MCF 10A (cell line): ENCODE measurements around the gene ELP5. TPM values are rescaled to one million over a fixed set of nuclear protein-coding genes. Genes with fewer than 3 reads are reported as not detected.
"Not testable (repeated sequence)": the region's sequence is repeated elsewhere in the genome, so short reads cannot be mapped to it uniquely, and the experiment has no call there.

ENCODE experiments used
- BruUV-seq: library from RNA; stranded (reverse); fragments of 400-500 nt; replicated peaks from 2 replicates; lab custom pipeline; 2021; lab: Mats Ljungman, UMichigan
- CTCF ChIA-PET: fragments of 300-600 bp; sonication (Branson Sonifier 250); formaldehyde crosslinking; extraction: SDS; loops from one replicate; lab custom pipeline; 2021; ENCODE audit warnings: antibody characterized with exemption, inconsistent platforms; lab: Yijun Ruan, JAX
- POLR2A ChIA-PET: fragments of 300-600, 350-650 bp; sonication (Branson Sonifier 250); formaldehyde crosslinking; extraction: SDS; loops from one replicate; lab custom pipeline; 2020; ENCODE audit warnings: antibody characterized with exemption, inconsistent platforms; lab: Yijun Ruan, JAX
- DNase-seq: peaks from one replicate; pipeline ENCODE4 v3.0.0-alpha.2; 2018; ENCODE audit not compliant: unreplicated experiment
- H3K27ac Mint-ChIP-seq: one replicate; pipeline ENCODE4 v1.8.0; 2022; ENCODE audit warnings: mild to moderate bottlenecking, low read depth, mixed read lengths; ENCODE audit not compliant: unreplicated experiment
- H3K27me3 Mint-ChIP-seq: one replicate; pipeline ENCODE4 v1.8.0; 2022; ENCODE audit warnings: mixed read lengths; ENCODE audit not compliant: insufficient read depth, unreplicated experiment
- H3K36me3 Mint-ChIP-seq: one replicate; pipeline ENCODE4 v1.8.0; 2022; ENCODE audit warnings: mild to moderate bottlenecking, moderate library complexity, mixed read lengths; ENCODE audit not compliant: insufficient read depth, unreplicated experiment
- H3K4me1 Mint-ChIP-seq: one replicate; pipeline ENCODE4 v1.8.0; 2022; ENCODE audit warnings: mixed read lengths; ENCODE audit not compliant: insufficient read depth, unreplicated experiment
- H3K4me3 Mint-ChIP-seq: one replicate; pipeline ENCODE4 v1.8.0; 2022; ENCODE audit warnings: mild to moderate bottlenecking, moderate library complexity, mixed read lengths; ENCODE audit not compliant: unreplicated experiment
- H3K9me3 Mint-ChIP-seq: one replicate; pipeline ENCODE4 v1.8.0; 2022; ENCODE audit warnings: mixed read lengths; ENCODE audit not compliant: unreplicated experiment
- intact Hi-C: fragments of 100-400 bp; cut with micrococcal nuclease; formaldehyde crosslinking; loops from 2 replicates; pipeline ENCODE4 v1.14.1; 2022
- total RNA-seq: library from RNA; stranded (reverse); gene quantifications from 2 replicates; pipeline ENCODE4 v1.2.3, GENCODE V29; 2022
- TF ChIP-seq, protein P1 (sequence below): fragments of 200-600 bp; IDR thresholded peaks from one replicate; pipeline ENCODE4 v1.8.0; 2022; ENCODE audit warnings: antibody characterized with exemption, mild to moderate bottlenecking; ENCODE audit not compliant: unreplicated experiment

Gene ELP5
- total RNA-seq, 1 experiment from 2014 or later = 91.3 TPM

DNA sequence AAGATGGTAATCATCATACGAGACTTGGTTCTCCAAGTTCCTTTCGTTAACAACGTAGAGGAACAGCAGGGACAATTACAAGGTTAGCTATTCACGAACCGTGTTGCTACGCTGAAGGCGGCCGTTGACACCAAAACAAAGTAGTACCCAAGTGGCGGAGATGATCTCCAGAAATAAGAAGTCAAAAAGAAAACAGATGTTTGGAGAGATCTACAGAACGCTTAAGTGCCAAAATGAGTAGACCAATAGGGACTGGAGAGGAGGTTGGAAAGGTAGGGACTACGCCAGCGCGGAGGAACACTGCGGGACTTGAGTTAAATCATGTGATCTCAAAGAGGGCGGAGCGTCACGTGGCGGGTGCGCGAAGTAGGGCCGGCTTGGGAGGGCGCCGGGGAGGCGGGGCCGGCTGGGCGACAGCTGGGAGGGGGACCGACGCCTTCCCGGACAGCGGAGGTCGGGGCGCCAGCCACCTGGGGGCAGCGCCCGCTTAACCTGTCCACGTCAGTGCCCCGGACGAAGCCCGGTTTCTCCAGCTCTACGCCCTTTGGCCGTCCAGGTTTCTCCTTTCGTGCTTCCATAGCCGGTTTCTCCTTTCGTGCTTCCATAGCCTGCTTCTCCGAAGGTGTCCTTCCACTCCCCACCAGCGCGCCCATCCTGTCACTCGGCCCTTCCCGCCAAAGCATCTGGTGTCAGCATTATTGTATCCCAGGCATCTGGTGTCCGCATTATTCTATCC, 9.1 kb upstream of the ELP5 start:
- BruUV-seq = no TSS peak
- peaks cover 25% of the 10 kb centered on the region for H3K4me1 Mint-ChIP-seq
- H3K9me3 Mint-ChIP-seq = no peaks in the 10 kb centered on the region
- no peaks in the 10 kb centered on the region for H3K27me3 Mint-ChIP-seq
- ChIA-PET CTCF (interaction anchor here (1.3 to 1.9 kb wide), 2 partner anchors 9 to 53 kb away, joined by 4 to 9 read pairs; partner anchors contain the start of gene DVL2), POLR2A (interaction anchor here (0.6 to 14.3 kb wide), 27 partner anchors 7 to 914 kb away, joined by 3 to 278 read pairs (median 5); partner anchors contain the start of genes ACADVL, CD68, CTDNEP1 and DLG4)
- DNase-seq = peak; percentile 92
- H3K27ac Mint-ChIP-seq = peak overlapping the region; percentile 99
- peaks cover 93% of the 10 kb centered on the region for H3K36me3 Mint-ChIP-seq
- peak overlapping the region; percentile 100 for H3K4me3 Mint-ChIP-seq
- TF ChIP-seq, protein P1, sequence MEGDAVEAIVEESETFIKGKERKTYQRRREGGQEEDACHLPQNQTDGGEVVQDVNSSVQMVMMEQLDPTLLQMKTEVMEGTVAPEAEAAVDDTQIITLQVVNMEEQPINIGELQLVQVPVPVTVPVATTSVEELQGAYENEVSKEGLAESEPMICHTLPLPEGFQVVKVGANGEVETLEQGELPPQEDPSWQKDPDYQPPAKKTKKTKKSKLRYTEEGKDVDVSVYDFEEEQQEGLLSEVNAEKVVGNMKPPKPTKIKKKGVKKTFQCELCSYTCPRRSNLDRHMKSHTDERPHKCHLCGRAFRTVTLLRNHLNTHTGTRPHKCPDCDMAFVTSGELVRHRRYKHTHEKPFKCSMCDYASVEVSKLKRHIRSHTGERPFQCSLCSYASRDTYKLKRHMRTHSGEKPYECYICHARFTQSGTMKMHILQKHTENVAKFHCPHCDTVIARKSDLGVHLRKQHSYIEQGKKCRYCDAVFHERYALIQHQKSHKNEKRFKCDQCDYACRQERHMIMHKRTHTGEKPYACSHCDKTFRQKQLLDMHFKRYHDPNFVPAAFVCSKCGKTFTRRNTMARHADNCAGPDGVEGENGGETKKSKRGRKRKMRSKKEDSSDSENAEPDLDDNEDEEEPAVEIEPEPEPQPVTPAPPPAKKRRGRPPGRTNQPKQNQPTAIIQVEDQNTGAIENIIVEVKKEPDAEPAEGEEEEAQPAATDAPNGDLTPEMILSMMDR = no peak
- intact Hi-C loops = no loop called here

DNA sequence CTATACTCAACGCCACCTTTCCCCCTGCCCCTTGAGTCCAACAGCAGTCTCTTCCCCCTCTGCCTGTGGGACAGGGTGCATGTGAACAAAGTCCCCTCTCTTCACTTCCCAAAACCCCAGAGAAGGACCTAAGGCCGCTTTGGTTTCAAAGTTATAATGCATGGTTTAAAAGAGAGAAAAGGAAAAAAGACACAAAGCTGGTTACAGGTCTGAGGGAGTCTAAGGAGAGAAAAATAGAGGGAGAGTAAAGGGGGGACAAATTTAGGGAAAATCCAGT, 8.6 kb upstream of the ELP5 start:
- peaks cover 95% of the 10 kb centered on the region for H3K36me3 Mint-ChIP-seq

DNA sequence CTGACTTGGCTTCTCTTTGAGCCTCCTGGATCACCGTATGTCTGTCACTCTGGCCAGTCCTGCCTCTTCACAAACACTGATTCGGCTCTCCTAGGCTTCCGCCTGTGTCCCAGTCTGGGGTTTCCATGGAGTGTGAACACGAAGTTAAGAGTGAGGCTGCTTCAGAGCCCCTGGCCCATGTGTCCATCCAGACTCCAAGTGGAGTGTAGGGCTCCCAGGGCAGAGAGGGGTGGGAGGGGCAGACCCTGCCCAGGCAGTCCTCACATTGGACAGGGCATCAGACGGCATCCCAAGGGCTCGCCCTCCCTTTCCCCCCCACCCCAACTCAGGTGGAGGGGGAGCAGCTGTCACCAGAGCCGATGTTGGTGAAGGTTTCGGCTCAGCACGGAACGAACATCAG, 8.2 kb upstream of the ELP5 start:
- H3K27ac Mint-ChIP-seq, intact Hi-C loops, H3K27me3 Mint-ChIP-seq, DNase-seq, H3K9me3 Mint-ChIP-seq: not testable (repeated sequence)
- H3K4me3 Mint-ChIP-seq = peak overlapping the region; percentile 100
- peaks cover 91% of the 10 kb centered on the region for H3K36me3 Mint-ChIP-seq
- TSS peak; percentile 12 for BruUV-seq
- ChIA-PET CTCF (interaction anchor here (1.3 kb wide), 1 partner anchor 10 kb away, joined by 4 read pairs; the partner anchor contains the start of gene DVL2), POLR2A (interaction anchor here (0.6 to 14.3 kb wide), 9 partner anchors 6 to 442 kb away, joined by 3 to 278 read pairs (median 9); partner anchors contain the start of genes ACADVL, CD68, CTDNEP1 and DLG4)
- peaks cover 28% of the 10 kb centered on the region for H3K4me1 Mint-ChIP-seq

More for the DNA sequence above, 8.6 kb upstream of the ELP5 start:
- CTCF ChIA-PET = interaction anchor here (1.3 kb wide), 1 partner anchor 9 kb away, joined by 4 read pairs; the partner anchor contains the start of gene DVL2
- no peak for DNase-seq
- peak overlapping the region; percentile 100 for H3K4me3 Mint-ChIP-seq
- TF ChIP-seq, protein P1 = no peak
- H3K9me3 Mint-ChIP-seq = no peaks in the 10 kb centered on the region
- H3K27ac Mint-ChIP-seq = peak overlapping the region; percentile 99
- H3K27me3 Mint-ChIP-seq = no peaks in the 10 kb centered on the region
- intact Hi-C loops = no loop called here
- peaks cover 25% of the 10 kb centered on the region for H3K4me1 Mint-ChIP-seq
- BruUV-seq = no TSS peak
- POLR2A ChIA-PET = interaction anchor here (1.0 to 14.3 kb wide), 12 partner anchors 7 to 673 kb away, joined by 3 to 278 read pairs (median 8); partner anchors contain the start of genes ACADVL, CD68, CTDNEP1 and DLG4

DNA sequence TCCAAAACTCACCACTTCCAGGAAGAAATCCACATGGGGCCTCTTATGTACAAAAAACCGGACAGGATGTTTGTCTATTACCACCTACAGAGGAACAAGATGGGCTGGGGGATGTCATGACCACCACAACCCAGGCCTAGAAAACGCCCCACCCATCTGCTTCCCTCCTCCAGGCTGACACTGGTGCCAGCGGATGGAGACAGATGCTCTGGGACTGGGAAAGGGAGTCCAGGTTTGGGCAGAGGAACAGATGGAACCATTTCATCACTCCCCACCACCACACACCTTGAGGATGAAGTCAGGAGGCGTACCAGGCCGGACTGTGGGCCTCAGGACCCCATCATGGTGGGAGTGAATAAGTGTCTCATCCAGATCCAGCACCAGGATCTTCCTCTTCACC, 5.2 kb upstream of the ELP5 start:
- intact Hi-C loops = no loop called here
- no peaks in the 10 kb centered on the region for H3K27me3 Mint-ChIP-seq
- no peak for DNase-seq
- H3K36me3 Mint-ChIP-seq = peaks cover 64% of the 10 kb centered on the region
- H3K27ac Mint-ChIP-seq = no peak overlapping the region
- ChIA-PET POLR2A (interaction anchor here (1.8 kb wide), 1 partner anchor 12 kb away, joined by 5 read pairs; the partner anchor contains the start of gene DVL2), CTCF (interaction anchor here (0.6 kb wide), 1 partner anchor 444 kb away, joined by 3 read pairs; no protein-coding TSS in a partner anchor)
- TF ChIP-seq, protein P1 = no peak
- H3K4me3 Mint-ChIP-seq = no peak overlapping the region
- H3K4me1 Mint-ChIP-seq = peaks cover 24% of the 10 kb centered on the region
- H3K9me3 Mint-ChIP-seq = no peaks in the 10 kb centered on the region
- BruUV-seq = no TSS peak
